ENCODE results near the gene TCF7L1. TPM values are rescaled to one million over a fixed set of nuclear protein-coding genes. Genes with fewer than 3 reads are reported as not detected.

TCF7L1 gene
- total RNA-seq, 4 donors from 2014 or later: 2.1 to 14.0 (median 3.9) TPM

DNA sequence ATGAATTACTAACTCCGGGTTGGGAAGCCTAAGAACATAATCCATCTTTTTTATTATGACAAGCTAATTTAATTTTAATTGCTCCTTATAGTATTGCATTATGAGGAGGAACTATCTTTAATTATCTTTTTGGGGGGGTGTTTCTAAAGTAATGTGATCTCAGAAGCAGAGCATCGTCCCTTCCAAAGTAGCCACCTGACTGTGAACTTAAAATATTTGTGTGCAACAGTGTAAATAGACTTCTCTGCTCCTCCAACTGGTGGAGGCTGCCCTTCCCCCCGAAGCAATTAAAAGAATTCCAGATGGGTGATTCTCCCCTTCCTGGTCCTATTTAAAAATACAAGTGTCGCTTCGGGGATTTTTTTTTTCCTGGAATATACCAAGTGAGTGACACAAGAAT is 55.7 kb downstream of the TCF7L1 start:
- TF ChIP-seq, protein P1, sequence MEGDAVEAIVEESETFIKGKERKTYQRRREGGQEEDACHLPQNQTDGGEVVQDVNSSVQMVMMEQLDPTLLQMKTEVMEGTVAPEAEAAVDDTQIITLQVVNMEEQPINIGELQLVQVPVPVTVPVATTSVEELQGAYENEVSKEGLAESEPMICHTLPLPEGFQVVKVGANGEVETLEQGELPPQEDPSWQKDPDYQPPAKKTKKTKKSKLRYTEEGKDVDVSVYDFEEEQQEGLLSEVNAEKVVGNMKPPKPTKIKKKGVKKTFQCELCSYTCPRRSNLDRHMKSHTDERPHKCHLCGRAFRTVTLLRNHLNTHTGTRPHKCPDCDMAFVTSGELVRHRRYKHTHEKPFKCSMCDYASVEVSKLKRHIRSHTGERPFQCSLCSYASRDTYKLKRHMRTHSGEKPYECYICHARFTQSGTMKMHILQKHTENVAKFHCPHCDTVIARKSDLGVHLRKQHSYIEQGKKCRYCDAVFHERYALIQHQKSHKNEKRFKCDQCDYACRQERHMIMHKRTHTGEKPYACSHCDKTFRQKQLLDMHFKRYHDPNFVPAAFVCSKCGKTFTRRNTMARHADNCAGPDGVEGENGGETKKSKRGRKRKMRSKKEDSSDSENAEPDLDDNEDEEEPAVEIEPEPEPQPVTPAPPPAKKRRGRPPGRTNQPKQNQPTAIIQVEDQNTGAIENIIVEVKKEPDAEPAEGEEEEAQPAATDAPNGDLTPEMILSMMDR (IDR thresholded peaks at IDR 0.05): no peak
- DNase-seq (ENCODE audit: low spot score): no peak
- no peak for ATAC-seq (ENCODE audit: low FRiP score)

DNA sequence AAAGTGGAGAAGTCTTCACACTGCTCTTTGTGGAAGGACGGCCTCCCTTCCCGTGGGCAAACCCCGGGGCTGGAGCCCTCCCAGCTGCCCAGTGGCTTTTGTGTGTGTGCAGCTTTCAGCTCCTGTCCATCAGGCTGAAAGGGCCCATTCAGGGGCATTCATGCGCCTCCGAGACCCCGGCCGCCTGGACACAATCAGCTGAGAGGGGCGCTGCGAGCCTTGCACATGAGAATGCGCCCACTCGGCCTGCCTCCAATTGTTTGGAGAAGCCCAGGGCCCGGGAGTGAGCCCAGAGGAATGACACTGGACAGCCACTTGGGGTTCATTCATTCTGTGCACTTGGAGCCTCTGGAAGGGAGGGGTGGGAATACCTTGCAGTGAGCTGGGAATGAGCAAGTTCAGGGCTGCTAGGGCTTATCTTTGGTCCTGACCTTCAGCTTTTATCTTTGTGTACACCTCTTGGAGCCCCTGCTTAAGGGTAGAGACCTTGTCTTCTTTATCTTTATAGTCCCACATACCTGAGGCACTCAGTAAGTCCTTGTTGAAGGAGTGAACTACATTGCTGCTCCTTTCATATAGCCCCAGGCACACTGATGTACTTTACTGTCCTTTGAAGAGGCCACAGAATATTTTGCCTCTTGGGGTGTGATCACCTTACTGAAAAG is 56.5 kb downstream of the TCF7L1 start:
- TF ChIP-seq, protein P1 (IDR thresholded peaks at IDR 0.05): no peak
- ATAC-seq (ENCODE audit: low FRiP score) (no peak), DNase-seq (ENCODE audit: low spot score) (no peak)

DNA sequence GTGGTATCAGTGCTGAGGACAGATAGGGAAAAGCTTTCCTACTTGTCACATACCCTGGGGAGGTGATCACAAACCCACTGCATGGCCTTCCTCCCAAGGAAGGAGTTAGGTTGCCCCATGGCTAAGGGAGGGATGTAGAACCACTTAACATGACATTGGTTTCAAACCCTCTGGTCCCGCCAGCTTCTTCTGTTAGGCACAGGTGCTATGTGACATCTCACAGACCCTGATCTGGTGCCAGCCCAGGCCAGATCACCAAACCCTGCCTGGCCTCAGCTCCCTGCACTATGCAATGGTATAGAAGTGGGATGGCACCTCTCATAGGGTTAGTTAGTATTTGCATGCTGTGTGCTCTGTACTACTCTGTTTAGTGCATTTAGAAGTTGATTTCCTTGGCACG is 58.0 kb downstream of the TCF7L1 start:
- DNase-seq (ENCODE audit: low spot score) (no peak), ATAC-seq (ENCODE audit: low FRiP score) (no peak)
- TF ChIP-seq, protein P1 (IDR thresholded peaks at IDR 0.05): no peak

DNA sequence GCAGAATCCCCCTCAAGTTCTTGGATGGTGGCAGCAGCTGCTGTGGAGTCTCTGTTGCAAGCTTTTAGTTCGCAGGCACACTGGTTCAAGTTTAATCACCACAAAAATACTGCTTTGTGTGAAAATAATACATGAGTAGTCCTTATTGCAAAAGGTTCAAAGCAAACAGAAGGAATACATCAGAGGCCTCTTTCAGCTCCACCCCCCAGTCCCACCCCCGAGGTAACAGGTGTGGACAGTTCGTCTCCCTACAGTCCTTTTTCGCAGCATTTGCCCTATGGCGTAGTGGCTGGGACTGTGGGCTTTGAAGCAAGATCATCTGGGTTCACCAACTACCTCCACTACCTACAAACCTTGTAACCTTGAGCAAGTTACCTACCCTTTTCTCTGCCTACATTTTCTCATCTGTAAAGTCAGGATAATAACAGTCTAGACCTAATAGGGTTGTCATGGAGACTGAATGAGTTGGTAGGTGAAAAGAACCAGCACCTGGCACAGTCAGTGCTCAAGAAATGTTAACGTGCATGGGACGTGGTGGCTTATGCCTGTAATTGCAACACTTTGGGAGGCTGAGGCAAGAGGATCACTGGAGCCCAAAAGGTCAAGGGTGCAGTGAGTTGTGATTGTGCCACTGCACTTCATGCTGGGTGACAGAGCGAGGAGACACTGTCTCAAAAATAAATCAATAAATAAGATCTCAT is 61.7 kb downstream of the TCF7L1 start:
- TF ChIP-seq, protein P1 (IDR thresholded peaks at IDR 0.05): no peak
- DNase-seq (ENCODE audit: low spot score) (no peak), ATAC-seq (ENCODE audit: low FRiP score) (no peak)

DNA sequence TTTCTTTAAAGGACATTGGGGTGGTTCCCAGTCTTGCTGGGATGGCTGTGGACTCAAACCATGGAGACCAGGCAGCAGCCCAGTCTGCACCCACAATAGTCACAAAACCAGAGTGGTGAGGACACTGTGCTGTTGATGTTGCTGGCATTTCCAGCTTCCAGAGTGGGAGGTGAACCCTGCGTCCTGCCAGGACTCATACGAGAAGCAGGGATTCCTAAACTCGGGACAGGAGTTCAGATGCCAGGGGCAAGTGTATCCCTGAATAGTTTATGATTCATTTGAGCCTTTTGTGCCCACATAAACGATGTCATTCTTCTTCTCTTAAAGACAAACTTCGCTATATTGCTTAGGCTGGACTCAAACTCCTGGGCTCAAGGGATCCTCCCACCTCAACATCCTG is 62.8 kb downstream of the TCF7L1 start:
- ATAC-seq (ENCODE audit: low FRiP score): no peak
- no peak for DNase-seq (ENCODE audit: low spot score)
- TF ChIP-seq, protein P1 (IDR thresholded peaks at IDR 0.05): no peak

DNA sequence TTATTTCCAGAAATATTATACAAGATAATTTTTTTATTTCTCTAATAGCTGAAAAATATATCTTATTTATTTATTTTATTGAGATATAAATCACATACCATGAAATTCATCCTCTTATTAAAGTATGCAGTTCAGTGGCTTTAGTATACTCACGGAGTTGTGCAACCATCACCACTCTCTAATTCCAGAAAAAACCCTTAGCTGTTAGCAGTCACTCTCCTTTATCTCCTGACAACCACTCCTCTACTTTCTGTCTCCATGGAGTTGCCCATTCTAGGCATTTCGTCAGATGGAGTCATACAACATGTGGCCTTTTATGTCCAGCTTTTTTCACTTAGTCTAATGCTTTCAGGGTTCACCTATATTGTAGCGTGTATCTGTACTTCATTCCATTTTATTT is 66.5 kb downstream of the TCF7L1 start:
- no peak for DNase-seq (ENCODE audit: low spot score)
- TF ChIP-seq, protein P1 (IDR thresholded peaks at IDR 0.05): no peak
- peak; percentile 62 for ATAC-seq (ENCODE audit: low FRiP score)

DNA sequence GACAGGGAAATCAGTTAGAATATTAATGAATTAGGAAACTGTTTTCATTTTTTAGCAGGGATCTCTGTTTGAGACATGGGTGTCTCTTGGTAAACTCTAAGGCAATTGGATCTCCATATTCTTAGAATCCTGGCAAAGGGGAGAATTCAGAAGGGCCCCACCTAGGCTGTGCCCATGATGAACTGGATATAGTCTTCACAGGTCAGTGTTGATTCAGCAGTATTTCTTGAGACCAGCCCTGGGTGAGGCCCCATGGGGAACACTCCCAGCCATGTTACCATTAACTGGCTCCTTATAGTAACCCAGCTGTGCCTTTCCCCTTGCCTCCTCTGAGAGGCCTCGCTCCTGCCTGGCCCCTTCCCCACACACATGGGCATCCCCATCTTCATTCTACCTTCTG is 76.7 kb downstream of the TCF7L1 start:
- ATAC-seq (ENCODE audit: low FRiP score) (no peak), DNase-seq (ENCODE audit: low spot score) (no peak)
- TF ChIP-seq, protein P1 (IDR thresholded peaks at IDR 0.05): no peak
